RCC 7860 (cell line): ENCODE measurements around the gene MYRIP.
A peak's percentile ranks its signal among the peaks of the same experiment; 100 is the strongest.
"Not testable (repeated sequence)": the region's sequence is repeated elsewhere in the genome, so short reads cannot be mapped to it uniquely, and the experiment has no call there.

Source experiments
- DNase-seq: peaks from one replicate; pipeline ENCODE4 v3.0.0-alpha.2; 2015; ENCODE audit warnings: low spot score
- FAIRE-seq: peaks from 2 replicates; lab custom pipeline; 2012; peaks lifted over from hg19 to GRCh38; lab: Jason Lieb, UNC

Gene MYRIP

DNA sequence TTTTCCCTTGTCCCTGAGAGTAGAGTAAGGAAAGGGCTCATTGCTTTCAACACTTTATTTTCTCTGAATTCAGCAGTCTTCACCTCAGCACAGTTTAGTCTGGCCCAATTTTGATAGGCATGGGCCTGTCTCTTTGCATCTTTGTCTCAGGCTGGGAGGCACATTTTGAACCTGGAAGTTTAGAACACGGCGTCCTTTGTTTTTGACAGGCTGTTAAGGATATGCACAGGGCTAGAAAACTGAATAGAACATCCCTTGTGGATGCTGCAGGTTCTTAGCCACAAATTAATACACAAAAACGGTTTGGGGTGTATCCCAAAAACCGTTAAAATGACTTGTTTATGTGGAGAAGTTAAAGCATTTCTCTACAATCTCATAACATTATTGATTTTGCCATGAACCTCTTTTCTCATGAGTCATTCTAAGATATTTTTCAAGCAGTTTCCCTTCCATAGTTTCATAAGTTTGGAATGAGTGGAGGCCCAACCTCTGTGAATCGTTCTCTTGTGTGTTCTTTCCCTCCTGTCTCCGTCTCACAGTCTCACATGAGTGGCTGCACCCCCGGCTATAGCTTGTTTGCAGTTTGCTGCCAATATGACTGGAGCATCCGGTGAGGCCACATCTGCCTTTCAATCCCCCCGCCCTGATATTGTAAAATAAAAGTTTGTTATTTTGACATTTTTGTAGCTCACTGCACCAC is 307.2 kb downstream of the MYRIP start:
- FAIRE-seq (no peak), DNase-seq (peak; percentile 56)

- DNase-seq (no peak), FAIRE-seq (no peak)
Measured at GRCh38 chr3:40118091-40118490, 308.7 kb downstream of the MYRIP start.

DNA sequence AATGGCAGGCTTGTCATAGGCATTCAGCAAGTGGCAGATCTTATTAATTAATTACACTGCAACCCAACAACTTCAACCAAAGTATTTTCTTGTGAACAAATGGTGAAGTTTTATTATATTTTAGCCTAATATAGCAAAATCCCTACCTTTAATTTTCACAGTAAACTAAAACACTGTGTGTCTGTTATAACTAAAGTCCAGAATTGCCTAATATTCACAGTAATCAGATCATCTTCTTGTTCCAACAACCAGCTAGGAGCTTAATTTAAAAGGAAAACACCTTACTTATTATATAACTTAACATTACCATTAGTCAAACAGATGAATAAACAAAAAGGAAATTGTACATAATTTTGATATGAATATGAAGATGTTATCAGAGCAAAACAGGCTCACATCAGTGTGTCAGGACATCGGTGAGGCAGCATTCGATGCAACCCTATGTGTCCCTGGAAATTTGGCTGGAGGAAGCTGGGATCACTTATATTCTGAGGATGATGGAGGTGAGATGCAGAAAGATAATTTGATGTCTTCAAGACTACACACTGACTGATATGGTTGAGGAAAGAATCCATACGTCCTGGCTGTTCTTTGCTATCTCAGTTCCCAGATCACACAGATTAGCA is 310.8 kb downstream of the MYRIP start:
- no peak for FAIRE-seq
- DNase-seq, result no peak

GRCh38 chr3:40120806-40121205 is 311.4 kb downstream of the MYRIP start:
- DNase-seq, result peak; percentile 83
- FAIRE-seq, result peak; percentile 93

DNA sequence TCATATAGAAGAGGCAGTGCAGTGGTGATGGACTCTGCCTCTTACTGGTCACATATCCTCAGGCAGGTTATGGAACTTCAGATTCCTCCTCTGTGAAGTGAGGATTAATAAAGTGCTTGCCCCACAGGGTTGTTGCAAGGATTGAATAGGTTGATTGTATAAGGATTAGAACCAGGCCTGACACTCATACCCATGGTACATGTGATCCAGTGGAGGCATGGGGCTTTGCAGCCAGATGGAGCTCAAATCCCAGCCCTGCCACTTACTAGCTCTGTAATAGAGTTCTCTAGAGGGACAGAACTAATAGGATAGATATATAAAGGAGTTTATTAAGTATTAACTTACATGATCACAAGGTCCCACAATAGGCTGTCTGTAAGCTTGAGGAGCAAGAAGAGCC is 315.5 kb downstream of the MYRIP start:
- FAIRE-seq, result no peak

DNA sequence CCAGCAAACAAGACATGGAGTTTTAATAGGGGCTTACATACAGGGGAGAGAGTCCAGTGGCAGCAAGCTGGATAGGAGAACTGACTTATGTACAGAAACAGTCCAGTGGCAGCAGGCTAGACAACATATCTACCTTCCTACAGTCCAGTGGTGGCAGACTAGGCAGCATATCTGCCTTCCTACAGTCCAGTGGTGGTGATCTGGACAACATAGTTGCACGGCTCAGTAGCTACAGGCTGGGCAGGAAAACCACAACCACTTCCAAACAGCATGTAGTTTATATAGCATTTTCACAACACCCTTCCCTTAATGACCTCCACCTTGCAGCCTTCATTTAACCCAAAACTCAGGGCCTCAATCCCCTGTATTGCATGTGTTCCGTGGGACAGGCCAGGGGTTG is 318.8 kb downstream of the MYRIP start:
- no peak for FAIRE-seq
- peak; percentile 17 for DNase-seq

More for the DNA sequence above, 315.5 kb downstream of the MYRIP start:
- DNase-seq, result no peak

DNA sequence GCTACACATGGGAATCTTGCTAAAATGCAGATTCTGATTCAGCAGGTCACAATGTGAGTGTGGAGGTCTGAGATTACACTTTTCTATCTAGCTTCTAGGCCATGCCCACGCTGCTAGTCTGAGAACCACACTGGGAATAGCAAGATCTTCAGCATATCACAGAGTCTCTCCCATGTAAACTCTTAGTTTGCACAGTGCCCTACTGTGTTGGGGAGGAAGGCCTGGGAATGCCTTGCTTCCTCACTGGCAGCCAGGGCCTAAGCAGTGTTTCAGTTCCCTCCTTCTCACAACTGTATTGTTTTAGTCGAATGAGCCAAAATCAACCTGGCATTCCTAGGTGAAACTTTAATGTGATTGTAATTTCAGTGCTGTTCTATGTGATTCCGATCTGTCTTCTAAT is 320.1 kb downstream of the MYRIP start:
- no peak for FAIRE-seq
- no peak for DNase-seq

DNA sequence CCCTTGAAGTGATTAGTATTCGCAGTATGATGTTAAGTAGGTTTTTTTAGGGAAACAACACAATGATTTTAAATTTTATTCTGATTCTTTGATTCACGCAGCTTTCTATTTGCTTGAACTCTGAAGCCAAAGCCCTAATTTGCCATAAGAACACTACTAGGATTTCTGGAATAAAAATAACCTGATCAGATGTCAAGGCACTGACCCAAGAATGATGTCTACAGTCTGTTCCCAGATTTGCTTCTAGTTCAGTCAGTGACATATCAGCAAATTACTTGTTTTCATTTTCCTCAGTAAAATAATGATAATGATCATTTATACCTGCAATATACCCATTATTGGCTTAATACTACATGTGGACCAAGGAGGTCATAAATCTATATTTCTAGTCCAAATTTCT is 320.6 kb downstream of the MYRIP start:
- FAIRE-seq, result no peak

GRCh38 chr3:40130721-40131120 is 321.3 kb downstream of the MYRIP start:
- DNase-seq (no peak), FAIRE-seq (no peak)

More for the DNA sequence above, 320.6 kb downstream of the MYRIP start:
- DNase-seq, result no peak

DNA sequence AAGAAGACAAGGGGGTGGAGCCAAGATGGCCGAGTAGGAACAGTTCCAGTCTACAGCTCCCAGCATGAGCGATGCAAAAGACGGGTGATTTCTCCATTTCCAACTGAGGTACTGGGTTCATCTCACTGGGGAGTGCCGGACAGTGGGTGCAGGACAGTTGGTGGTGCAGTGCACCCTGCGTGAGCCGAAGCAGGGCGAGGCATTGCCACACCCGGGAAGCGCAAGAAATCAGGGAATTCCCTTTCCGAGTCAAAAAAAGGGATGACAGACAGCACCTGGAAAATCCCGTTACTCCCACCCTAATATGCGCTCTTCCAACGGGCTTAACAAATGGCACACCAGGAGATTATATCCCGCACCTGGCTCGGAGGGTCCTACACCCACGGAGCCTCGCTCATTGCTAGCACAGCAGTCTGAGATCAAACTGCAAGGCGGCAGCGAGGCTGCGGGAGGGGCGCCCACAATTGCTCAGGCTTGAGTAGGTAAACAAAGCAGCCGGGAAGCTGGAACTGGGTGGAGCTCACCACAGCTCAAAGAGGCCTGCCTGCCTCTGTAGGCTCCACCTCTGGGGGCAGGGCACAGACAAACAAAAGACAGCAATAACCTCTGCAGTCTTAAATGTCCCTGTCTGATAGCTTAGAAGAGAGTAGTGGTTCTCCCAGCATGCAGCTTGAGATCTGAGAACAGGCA is 324.6 kb downstream of the MYRIP start:
- FAIRE-seq, DNase-seq: not testable (repeated sequence)

DNA sequence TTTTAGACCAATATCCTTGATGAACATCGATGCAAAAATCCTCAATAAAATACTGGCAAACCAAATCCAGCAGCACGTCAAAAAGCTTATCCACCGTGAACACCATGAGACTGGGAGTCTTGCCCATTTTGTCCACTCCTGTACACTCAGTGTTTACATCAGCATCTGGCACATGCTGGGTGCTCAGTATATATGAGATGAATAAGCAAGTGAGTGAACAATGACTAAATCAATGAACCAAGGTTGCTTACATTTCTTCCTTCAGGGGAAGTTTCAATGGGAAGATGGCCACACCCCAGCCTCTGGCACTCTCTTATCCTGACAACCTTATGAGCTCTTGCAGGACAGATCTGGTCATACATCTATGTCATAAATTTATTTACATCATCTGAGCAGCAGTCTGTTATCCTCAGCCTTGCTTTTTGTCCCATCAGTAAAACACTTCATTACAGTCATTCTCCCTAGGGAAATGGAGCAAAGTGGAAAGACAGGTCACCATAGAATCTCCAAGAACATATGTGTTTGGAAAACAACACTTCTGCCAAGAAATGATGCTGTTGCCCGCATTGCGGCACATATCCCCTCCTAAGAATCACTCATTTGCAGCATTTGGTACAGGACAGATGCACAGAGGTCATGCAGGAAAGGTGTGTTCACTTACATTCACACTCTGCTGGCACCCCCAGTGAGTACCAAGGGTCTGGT is 328.3 kb downstream of the MYRIP start:
- no peak for FAIRE-seq
- DNase-seq, result no peak

DNA sequence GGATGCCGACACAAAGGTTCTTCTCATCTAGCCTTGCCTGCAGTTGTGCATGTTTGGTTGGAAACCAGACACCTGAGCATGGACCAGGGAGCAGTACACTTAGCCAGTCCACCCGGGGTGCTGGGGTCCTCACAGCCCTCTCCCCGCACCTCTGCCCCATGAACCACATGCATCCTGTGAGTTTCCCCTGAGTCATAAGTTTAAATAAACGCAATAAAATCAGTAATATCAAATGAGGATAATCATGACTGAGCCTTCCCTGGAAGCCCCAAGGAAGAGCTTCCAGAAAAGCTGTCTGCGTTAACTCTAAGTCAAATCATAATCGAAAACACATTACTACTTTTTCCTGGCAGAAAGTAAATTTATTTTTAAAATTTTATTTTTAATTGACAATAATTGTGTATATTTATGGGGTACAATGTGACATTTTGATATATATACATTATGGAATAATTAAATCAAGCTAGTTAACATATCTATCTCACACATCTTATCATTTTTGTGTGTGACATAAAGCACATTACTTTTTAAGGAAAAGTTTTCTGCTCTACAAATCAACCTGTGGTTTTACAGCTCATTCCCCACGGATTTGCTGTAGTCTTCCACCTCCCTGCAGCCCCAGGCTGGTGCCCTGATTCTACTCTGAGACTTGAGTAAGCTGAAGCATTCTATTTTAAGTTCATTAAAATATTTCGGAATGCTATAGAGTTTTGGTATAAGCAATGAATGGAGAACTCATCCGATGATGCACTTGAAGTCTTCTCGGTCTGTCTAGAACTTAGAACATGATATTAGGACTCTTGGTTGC is 334.1 kb downstream of the MYRIP start:
- no peak for FAIRE-seq

DNA sequence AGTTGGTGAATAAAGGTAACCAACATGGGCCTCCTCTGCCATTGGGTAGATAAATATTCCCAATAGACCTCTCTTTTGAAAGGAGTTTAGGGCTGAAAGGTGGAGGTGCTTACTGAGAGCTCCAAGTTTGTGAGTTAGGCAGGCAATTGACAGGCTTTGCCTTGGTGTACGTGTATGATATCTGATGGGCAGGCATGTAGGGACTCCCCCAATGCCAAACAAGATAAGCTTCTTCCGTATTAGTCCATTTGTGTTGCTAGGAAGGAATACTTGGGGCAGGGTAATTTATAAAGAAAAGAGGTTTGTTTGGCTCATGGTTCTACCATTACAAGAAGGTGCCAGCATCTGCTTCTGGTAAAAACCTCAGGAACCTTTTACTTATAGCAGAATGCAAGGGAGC is 339.4 kb downstream of the MYRIP start:
- FAIRE-seq (no peak), DNase-seq (no peak)

More for the DNA sequence above, 334.1 kb downstream of the MYRIP start:
- no peak for DNase-seq

GRCh38 chr3:40152482-40153133 is 343.2 kb downstream of the MYRIP start:
- FAIRE-seq, result no peak
- no peak for DNase-seq

DNA sequence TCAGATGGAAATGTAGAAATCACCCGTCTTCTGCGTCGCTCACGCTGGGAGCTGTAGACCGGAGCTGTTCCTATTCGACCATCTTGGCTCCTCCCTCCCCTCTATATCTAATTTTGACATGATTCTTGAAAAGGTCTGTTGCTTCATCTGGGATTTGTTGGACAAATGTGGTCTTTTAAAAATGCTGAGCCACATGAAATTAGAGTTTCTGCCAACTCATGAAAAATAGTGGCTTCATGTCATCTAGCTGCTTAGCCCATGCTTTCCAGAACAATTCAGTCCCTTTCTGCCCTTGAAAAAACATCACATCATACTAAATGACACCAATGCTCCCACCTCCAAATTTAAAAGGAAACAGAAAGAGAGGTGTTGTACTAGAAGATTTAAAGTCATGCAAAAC is 351.5 kb downstream of the MYRIP start:
- no peak for FAIRE-seq

DNA sequence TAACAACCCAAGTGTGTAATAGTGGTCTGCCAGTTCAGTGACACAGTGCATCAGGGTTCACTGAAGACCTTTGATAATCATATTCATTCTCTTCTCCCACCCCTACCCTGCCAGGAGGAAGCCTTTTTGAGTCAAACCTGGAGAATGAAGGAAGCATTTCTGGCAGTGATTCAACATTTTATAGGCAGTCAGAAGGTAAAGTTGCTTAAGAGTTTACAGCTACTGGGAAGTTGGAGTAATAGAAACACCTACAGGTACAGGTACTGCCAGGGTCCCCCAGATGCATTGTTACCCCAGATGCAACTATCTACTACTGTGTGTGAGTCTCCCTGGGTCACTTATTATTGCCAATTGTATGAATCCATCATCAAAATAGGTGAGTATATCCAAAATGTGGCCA is 353.2 kb downstream of the MYRIP start:
- DNase-seq (no peak), FAIRE-seq (no peak)

More for the DNA sequence above, 351.5 kb downstream of the MYRIP start:
- no peak for DNase-seq

DNA sequence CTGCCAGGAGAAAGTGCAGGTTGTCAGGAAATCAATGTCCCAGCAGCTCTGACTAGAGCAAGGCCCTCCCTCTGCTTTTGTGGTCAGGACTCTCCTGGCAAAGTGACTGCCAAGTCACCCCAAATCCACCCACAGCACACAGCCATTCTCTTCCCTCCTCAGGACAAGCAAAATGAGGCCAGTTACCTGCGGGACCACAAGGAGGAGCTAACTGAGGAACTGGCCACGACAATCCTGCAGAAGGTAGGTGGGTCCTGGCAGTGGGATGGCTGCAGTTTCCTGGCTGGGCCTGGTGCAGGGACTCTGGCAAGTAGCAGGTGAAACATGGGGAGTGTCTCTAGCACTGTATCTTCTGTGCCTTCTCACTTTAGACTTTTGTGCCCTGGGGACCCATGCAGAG is 357.6 kb downstream of the MYRIP start:
- no peak for DNase-seq
- no peak for FAIRE-seq

DNA sequence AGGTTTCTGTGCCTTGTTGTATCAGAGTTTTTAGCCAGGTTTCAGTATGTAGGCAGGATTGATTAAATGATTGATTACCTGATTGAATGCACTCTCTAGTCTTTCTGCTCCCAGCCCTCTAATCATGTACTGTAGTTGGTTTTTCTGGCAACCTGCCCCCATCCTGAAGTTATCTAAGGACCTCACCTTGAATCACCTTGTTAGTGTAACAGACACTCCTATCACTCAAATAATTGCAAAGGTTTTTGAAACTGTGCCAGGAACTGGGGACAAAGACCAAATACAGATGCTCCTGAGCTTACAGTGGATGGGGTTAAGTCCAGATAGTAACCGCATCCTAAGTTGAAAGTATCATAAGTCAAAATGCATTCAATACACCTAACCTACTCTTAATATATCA is 358.5 kb downstream of the MYRIP start:
- FAIRE-seq, result no peak
- DNase-seq, result no peak

DNA sequence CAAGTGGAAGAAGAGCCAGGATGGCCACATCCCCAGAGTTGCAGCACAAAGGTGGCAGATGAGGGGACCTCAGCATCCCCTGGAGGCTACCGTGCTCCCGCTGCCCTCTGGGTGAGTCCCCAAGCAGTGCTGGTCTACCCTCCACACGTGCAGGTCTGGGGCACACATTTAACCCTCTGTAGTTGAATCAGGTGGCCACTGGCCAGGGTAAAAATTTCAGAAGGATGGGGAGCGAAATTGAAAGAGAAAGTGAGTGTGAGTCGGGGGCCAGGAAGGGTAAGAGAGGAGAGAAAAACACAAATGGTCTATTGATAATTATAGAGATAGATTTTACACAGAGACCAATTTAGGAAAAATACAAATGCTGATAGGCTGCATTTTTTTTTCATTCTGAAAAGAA is 360.6 kb downstream of the MYRIP start:
- FAIRE-seq, result no peak
- DNase-seq, result no peak

DNA sequence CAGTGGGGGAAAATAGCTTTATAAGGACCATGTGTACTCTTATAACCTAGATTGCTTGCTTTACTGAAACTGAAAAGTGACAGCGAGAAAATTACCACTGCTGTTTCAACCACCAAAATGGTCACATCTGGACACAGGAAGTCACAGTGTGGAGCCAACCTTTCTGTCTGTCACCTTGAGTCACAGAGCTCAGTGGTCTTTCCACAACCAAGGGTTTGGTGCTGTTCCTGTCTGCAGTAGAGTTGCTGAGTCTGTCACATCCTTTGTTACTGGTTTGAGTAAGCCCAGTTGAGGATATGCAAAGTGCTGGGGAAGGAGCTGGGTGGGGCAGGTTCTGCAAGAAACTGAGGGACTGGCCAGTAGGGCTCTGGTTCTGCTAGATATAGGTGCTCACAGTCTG is 361.0 kb downstream of the MYRIP start:
- DNase-seq (no peak), FAIRE-seq (no peak)
